GM21423 (cell line): ENCODE data around the gene CATSPER3.

Experiments
- ATAC-seq: cut with Tn5 transposase; IDR thresholded peaks from one replicate; pipeline ENCODE4 v1.9.1; 2021; ENCODE audit warnings: mild to moderate bottlenecking, moderate library complexity; ENCODE audit not compliant: unreplicated experiment

The CATSPER3 gene

GRCh38 chr5:135029477-135030122, 61.9 kb downstream of the CATSPER3 start:
- no peak for ATAC-seq

- no peak for ATAC-seq
Measured at GRCh38 chr5:135030123-135030955, 62.6 kb downstream of the CATSPER3 start.

GRCh38 chr5:135030956-135031812, 63.5 kb downstream of the CATSPER3 start:
- no peak for ATAC-seq

DNA sequence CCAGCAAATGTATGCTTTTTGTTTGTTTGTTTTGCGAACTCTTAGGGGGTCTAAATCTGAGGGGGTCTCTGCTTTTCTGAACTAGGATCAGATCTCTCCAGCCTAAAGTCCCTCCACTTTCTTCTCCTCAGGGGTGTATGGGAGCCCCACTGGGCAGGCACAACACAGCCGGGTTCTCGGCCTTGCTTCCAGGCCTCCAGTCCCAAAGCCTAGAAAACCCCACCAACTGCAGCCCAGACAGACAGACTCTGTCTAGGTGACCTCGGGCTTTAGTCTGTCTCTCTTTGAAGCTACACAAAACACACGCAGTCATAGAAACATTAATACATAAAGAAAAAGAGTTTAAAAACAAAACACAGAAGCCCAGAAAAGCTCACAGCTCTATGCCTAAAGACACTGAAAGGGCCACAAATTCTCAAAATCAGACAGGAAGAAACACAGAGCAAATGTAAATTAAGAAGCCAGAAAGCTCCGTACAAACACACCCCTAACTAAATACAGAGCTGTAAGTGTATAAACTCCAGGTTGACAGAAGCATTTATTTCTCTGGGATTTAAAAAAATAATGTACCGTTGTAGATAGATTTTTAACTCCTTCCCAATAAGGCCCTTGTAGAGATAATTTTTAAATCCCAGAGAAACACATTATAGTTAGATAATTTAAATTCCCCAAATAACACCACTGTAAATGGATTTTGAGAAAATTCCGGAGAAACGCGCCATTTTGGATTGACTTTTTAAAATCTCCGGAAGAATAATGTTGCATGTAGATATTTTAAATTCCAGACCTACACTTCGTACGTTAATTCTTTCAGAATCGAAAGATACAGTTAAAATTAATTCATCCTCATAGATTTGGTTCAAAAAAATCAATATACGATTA, 64.3 kb downstream of the CATSPER3 start:
- ATAC-seq = no peak

GRCh38 chr5:135032695-135032998, 64.9 kb downstream of the CATSPER3 start:
- no peak for ATAC-seq

DNA sequence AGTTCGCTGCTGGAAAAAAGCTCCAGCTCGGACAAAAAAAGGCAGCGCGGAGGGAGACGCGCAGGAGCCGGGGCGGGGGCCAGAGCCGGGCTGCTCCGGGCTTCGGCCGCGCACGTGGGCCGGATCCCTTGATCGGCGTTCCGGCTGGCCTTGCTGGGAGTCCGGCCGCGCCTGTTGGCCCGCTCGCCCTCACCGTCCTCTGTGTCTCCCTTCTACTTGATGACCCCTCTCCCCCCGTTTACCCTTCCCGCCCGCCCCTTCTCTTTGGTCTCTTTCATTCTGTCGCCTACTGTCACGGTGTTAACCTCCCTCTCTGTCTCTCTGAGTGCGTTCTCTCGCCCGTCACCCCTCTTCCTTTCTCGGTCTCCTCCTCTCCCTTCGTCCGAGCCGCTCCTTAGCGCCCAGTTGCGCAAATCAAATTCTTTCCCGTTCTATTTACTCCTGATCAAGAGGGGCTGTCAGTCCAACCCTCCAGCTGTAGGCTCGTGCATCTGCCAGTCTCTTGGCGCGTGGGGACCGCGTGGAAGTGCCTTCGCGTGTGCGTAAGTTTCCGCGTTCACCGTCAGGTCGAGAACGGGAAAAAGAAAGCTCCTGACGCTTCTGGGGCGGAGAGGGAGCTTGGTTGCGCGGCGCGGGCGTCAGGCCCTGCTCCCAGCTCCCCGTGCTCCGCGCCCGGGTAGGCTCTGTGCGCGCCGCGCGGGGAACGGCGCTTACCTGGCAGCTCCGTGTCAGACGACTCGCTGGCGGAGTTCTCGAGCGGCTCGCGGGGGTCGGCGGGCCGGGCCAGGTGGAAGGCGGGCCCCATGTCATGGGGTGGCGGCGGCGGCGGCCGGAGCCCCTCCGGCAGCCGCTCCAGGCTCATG, 65.5 kb downstream of the CATSPER3 start:
- ATAC-seq = no peak

DNA sequence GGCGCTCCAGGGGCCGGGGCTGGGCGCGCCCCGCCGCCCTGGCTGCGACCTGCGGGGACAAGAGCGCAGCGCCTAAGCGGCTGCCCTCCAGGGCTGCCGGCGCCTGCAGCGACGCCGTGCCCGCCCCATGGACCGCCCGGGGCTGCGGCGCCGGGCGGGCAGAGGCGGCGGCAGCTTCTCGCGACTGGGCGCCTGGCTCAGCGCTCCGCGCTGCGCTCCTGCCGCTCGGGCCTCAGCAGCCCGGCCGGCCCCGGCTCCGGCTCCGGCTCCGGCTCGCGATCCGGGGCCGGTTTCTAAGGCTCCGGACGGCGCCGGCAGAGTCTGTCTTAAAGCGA, 66.2 kb downstream of the CATSPER3 start, which contains the start of gene PITX1:
TSS of gene PITX1 (minus strand) at position 328 of the 335 bp plus-strand sequence. CDS start 347 bp downstream, outside the sequence.
- peak; percentile 42 for ATAC-seq

- ATAC-seq = peak; percentile 9
Measured at GRCh38 chr5:135034236-135034962, 66.7 kb downstream of the CATSPER3 start.

DNA sequence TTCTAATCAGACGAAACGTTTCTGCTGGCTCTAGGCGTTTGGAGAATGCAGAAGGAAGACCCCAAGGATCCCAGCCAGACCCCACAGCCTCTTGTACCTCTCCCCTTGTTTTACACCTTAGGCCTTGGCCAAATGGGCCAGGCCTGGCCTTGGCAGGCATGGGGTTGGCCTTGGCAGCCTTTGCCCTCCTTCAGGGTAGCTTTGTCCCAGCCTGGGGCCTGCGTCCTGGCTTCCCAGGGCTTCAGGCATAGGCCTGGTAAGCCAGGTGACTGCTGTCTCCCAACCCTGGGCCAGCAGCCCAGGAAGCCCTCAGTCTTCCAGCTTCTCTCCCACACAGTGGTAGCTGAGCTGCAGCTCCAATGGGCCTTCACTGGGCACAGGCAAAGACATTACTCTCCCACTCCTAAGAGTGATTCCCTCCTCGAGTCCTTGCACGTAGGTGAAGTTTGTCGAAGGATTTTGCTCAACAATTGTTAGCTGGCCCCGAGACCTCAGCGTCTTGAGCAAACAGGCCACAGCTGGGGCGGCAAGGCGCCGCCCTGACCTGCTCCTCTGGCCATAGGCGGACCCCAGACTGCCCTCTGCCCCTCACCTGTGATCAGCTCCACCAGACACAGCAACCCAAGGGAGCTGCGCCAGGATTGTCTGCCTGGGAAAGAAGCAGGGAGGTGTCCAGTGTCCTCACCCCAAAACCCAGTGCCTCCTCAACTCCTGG, 67.4 kb downstream of the CATSPER3 start:
- no peak for ATAC-seq

DNA sequence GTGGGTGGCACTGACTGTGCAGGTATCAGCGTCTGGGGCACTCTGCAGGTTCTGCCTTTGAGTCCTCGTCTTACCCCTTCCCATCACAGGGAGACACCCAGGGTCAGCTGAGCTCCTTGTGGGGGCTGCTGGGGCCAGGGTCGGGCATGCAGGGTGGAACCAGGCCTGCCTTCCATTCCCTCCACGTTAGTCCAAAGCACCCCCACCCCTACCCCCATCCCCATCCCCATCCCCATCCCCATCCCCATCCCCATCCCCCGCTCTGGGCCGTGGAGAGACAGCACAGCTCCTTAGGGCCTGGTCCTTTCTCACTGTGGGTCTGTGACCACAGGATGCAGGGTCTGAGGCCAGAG, 67.9 kb downstream of the CATSPER3 start:
- ATAC-seq = no peak

GRCh38 chr5:135036405-135036804, 68.7 kb downstream of the CATSPER3 start:
- no peak for ATAC-seq

- no peak for ATAC-seq
Measured at GRCh38 chr5:135037519-135038204, 70.0 kb downstream of the CATSPER3 start.

DNA sequence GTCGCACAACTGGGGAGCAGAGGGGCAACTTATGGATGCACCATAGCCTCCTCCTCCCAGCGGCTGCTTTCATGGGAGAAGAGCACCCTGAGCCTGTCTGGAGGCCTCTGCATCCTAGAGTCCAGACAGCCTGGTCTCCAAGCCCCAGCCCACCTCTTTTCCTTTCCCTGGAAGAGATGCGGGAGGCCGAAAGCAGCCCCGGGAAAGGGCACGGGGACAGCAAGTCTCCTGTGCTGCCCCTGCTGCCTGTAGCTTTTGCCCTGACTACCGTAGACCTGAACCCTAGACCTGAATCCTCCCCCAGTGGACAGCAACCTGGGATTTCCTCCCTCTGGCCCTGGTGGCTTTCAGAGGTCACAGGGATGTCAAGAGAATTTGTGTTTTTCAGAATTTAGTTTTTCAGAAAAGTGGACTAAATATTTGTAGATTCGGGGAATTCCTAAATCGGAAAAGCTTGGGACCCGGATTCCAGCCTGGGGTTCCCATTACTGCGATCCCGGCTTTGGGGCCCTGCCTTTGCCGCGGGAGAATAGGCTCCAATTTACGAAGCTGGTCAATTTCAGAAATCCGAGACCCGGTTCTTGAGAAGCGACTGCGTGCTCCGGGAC, 70.6 kb downstream of the CATSPER3 start:
- no peak for ATAC-seq

- ATAC-seq = no peak
Measured at GRCh38 chr5:135038813-135039270, 71.1 kb downstream of the CATSPER3 start.

DNA sequence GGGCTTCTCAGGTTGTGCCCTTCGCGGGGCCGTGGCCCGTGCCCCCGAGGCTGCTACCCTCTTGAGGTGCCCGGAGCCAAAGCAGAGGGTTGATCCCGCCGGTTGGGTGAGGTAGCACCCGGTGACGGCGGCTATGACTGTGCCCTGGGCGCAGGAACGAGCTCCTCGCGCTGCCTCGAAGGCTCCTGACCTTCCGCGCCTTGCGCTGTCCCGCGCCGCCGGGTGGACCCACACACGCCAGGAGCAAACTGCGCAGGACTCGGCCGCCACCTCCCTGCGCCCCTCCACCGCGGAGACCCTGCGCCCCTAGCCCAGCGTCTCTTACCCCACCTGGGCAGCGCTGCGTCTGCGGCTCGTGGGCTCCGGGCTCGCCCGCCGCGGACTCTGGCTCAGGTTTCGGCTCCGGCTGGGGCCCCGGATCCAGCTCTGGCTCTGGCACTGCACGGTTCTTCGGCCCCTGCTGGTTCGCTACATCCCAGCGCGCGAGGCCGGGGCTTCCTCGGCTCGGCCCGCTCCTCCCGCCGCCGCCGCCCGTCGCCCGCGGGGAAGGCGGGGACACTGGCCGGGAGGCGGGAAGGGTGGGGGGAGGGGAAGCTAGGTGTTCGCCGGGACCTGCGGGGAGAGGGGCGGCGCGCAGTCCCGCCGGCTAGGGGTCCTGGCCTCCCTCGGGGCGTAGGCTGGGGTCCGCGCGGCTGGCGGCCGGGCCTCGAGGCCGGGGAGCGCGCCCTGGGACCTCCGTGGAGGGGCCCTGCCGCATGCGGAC, 71.7 kb downstream of the CATSPER3 start:
- no peak for ATAC-seq

DNA sequence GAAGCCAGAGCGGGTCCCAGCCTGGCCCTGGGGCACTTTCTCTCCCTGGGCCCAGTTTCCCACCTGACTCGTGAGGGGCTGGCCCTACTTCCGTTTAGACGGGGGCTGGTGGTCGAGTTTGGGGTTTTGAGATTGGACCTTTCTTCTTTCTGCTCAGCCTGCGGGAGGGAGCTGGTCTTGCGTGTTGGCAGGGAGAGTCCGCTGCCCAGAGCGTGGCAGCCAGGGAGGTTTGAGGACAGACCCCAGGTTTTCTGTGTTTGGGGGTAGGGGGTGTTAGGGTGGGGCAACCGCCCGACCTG, 72.3 kb downstream of the CATSPER3 start:
- no peak for ATAC-seq
